ENCODE measurements around the gene IFI27L1.

DNA sequence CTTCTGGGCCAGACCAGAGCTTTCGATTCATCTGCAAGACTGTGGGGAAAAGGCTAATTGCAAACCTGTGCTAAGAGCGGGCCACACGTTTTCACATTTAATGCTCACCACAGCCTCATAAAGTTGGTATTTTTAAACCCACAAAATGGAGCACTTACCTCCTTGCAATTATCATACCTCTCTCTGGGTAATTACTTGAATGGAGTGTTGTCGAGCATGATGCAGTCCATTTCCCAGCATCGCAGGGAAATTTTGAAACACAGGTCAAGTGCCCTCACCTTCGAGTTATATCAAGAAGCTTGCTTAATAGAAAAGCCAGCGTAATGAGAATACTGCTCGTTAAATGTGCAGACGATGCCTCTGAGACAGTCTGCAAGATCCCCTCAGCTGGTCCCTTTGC lies 57.1 kb downstream of the IFI27L1 start:
- TF ChIP-seq, protein P1, sequence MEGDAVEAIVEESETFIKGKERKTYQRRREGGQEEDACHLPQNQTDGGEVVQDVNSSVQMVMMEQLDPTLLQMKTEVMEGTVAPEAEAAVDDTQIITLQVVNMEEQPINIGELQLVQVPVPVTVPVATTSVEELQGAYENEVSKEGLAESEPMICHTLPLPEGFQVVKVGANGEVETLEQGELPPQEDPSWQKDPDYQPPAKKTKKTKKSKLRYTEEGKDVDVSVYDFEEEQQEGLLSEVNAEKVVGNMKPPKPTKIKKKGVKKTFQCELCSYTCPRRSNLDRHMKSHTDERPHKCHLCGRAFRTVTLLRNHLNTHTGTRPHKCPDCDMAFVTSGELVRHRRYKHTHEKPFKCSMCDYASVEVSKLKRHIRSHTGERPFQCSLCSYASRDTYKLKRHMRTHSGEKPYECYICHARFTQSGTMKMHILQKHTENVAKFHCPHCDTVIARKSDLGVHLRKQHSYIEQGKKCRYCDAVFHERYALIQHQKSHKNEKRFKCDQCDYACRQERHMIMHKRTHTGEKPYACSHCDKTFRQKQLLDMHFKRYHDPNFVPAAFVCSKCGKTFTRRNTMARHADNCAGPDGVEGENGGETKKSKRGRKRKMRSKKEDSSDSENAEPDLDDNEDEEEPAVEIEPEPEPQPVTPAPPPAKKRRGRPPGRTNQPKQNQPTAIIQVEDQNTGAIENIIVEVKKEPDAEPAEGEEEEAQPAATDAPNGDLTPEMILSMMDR (IDR thresholded peaks at IDR 0.05 in 2 of 3, conservative IDR thresholded peaks at IDR 0.05 in 1 of 3; ENCODE audit: borderline replicate concordance in 1 of 3, insufficient read depth in 1 of 3, low read depth in 2 of 3, low read length in 2 of 3): no peak
- TF ChIP-seq, protein P2, sequence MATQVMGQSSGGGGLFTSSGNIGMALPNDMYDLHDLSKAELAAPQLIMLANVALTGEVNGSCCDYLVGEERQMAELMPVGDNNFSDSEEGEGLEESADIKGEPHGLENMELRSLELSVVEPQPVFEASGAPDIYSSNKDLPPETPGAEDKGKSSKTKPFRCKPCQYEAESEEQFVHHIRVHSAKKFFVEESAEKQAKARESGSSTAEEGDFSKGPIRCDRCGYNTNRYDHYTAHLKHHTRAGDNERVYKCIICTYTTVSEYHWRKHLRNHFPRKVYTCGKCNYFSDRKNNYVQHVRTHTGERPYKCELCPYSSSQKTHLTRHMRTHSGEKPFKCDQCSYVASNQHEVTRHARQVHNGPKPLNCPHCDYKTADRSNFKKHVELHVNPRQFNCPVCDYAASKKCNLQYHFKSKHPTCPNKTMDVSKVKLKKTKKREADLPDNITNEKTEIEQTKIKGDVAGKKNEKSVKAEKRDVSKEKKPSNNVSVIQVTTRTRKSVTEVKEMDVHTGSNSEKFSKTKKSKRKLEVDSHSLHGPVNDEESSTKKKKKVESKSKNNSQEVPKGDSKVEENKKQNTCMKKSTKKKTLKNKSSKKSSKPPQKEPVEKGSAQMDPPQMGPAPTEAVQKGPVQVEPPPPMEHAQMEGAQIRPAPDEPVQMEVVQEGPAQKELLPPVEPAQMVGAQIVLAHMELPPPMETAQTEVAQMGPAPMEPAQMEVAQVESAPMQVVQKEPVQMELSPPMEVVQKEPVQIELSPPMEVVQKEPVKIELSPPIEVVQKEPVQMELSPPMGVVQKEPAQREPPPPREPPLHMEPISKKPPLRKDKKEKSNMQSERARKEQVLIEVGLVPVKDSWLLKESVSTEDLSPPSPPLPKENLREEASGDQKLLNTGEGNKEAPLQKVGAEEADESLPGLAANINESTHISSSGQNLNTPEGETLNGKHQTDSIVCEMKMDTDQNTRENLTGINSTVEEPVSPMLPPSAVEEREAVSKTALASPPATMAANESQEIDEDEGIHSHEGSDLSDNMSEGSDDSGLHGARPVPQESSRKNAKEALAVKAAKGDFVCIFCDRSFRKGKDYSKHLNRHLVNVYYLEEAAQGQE (IDR thresholded peaks at IDR 0.05; ENCODE audit: low read depth): no peak
- TF ChIP-seq EZH2 (IDR thresholded peaks at IDR 0.05): no peak
- no peak for TF ChIP-seq YY1 (IDR thresholded peaks at IDR 0.05; ENCODE audit: extremely low read depth, insufficient replicate concordance, low read depth, low read length)
- no peak for TF ChIP-seq SRF (IDR thresholded peaks at IDR 0.05; ENCODE audit: low read depth)
- TF ChIP-seq JUND (IDR thresholded peaks at IDR 0.05): no peak
- no peak for TF ChIP-seq POLR2AphosphoS5 (IDR thresholded peaks at IDR 0.05; ENCODE audit: low read depth, low read length)
- TF ChIP-seq POLR2A (IDR thresholded peaks at IDR 0.05; ENCODE audit: borderline replicate concordance, extremely low read depth, insufficient read depth, insufficient read length): no peak

Data from HCT116 (cell line).